ENCODE data around the gene FCHO1.

DNA sequence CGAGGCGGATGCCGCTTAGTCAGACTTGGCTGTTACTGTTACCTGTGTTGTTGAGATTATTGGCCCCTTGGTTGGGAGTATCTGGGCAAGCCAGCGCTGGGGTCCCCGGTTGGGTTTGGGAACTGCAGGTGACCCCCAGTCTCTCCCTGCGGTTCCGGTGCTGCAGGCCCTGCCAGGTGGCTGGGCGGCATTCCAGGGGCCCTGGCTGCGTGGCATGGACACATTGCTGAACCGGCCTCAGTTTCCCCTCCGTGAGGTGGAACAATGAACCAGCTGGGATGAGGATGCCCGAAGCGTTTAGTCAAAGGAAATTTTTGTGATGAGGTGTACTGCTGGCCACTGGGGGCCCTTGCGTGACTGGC, 44.2 kb downstream of the FCHO1 start:
- no peak for TF ChIP-seq EZH2 (IDR thresholded peaks at IDR 0.05; ENCODE audit: borderline replicate concordance, low read depth, low read length, severe bottlenecking)
- TF ChIP-seq, protein P1, sequence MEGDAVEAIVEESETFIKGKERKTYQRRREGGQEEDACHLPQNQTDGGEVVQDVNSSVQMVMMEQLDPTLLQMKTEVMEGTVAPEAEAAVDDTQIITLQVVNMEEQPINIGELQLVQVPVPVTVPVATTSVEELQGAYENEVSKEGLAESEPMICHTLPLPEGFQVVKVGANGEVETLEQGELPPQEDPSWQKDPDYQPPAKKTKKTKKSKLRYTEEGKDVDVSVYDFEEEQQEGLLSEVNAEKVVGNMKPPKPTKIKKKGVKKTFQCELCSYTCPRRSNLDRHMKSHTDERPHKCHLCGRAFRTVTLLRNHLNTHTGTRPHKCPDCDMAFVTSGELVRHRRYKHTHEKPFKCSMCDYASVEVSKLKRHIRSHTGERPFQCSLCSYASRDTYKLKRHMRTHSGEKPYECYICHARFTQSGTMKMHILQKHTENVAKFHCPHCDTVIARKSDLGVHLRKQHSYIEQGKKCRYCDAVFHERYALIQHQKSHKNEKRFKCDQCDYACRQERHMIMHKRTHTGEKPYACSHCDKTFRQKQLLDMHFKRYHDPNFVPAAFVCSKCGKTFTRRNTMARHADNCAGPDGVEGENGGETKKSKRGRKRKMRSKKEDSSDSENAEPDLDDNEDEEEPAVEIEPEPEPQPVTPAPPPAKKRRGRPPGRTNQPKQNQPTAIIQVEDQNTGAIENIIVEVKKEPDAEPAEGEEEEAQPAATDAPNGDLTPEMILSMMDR (IDR thresholded peaks at IDR 0.05; ENCODE audit: borderline replicate concordance, extremely low read depth, low read length, poor library complexity, severe bottlenecking) = no peak
